IMR-90 (cell line): ENCODE results near the gene DTNA.

Source experiments
- MAZ ChIP-seq: IDR thresholded peaks from 2 replicates; pipeline ENCODE4 v1.6.1; 2012; ENCODE audit warnings: low read depth, mild to moderate bottlenecking, low read length, improper control_type of control experiment, moderate library complexity, borderline replicate concordance
- POLR2A ChIP-seq: IDR thresholded peaks from 2 replicates; pipeline ENCODE4 v1.6.1; 2012; ENCODE audit warnings: mild to moderate bottlenecking, low read depth, low read length
- RAD21 ChIP-seq: IDR thresholded peaks from 2 replicates; pipeline ENCODE4 v1.6.1; 2012; ENCODE audit warnings: low read length, improper control_type of control experiment
- TF ChIP-seq, protein P1 (sequence below): conservative IDR thresholded peaks from 2 replicates; pipeline ENCODE4 v1.5.1; 2012; ENCODE audit warnings: mild to moderate bottlenecking, low read depth, low read length, improper control_type of control experiment

DNA sequence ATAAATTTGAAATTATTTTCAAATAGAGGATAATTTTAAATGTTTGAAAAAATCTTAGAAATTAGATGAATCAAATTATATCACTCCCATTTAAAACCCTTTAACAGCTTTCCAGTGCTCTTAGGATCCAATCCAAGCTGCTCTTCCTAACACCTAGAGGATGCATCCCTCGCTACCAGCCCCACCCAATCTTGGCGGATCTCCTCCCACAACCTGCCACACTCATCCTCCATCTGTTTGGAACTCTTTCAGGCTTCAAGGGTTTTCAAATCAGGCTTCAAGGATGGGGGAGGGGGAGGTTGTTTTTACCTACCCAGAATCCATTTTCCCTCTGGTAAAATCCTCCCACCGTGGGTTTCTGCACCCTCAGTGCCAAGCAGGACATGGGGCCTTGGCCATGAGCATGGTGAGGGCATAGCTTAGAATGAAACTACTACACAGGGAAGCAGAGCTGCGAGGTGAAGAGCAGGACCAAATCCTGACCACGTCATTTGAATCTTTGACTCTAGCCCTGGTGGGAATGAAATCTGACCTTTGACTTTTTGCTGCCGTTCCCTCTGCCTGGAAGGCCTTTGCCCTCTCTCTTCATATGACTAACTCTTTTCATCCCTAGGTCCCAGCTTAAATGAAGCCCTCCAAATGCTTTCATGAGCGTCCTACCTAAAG lies 218.1 kb downstream of the DTNA start:
- TF ChIP-seq MAZ (no peak), RAD21 (no peak), POLR2A (no peak)
- TF ChIP-seq, protein P1, sequence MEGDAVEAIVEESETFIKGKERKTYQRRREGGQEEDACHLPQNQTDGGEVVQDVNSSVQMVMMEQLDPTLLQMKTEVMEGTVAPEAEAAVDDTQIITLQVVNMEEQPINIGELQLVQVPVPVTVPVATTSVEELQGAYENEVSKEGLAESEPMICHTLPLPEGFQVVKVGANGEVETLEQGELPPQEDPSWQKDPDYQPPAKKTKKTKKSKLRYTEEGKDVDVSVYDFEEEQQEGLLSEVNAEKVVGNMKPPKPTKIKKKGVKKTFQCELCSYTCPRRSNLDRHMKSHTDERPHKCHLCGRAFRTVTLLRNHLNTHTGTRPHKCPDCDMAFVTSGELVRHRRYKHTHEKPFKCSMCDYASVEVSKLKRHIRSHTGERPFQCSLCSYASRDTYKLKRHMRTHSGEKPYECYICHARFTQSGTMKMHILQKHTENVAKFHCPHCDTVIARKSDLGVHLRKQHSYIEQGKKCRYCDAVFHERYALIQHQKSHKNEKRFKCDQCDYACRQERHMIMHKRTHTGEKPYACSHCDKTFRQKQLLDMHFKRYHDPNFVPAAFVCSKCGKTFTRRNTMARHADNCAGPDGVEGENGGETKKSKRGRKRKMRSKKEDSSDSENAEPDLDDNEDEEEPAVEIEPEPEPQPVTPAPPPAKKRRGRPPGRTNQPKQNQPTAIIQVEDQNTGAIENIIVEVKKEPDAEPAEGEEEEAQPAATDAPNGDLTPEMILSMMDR, result no peak
